SJCRH30 (cell line): Measurements from ENCODE around the gene TCTN3. TPM values are rescaled to one million over a fixed set of nuclear protein-coding genes. Genes with fewer than 3 reads are reported as not detected.
"Not testable (repeated sequence)": the region's sequence is repeated elsewhere in the genome, so short reads cannot be mapped to it uniquely, and the experiment has no call there.

ENCODE experiments used
- DNase-seq, 2 experiments: peaks; one replicate each; pipeline ENCODE4 v3.0.0-alpha.2; 2015 to 2020
- H3K27ac ChIP-seq: fragments of 250-450 bp; sonication (Bioruptor Pico); 2 replicates; pipeline ENCODE4 v1.5.1; 2020; ENCODE audit warnings: mild to moderate bottlenecking, moderate library complexity
- H3K27me3 ChIP-seq: fragments of 250-450 bp; sonication (Bioruptor Pico); 2 replicates; pipeline ENCODE4 v1.5.1; 2020; ENCODE audit warnings: mild to moderate bottlenecking, moderate library complexity
- H3K36me3 ChIP-seq: fragments of 250-450 bp; sonication (Bioruptor Pico); 2 replicates; pipeline ENCODE4 v1.5.1; 2020; ENCODE audit warnings: mild to moderate bottlenecking, moderate library complexity
- H3K4me1 ChIP-seq: fragments of 250-450 bp; sonication (Bioruptor Pico); 2 replicates; pipeline ENCODE4 v1.5.1; 2020; ENCODE audit warnings: mild to moderate bottlenecking, moderate library complexity
- H3K4me3 ChIP-seq: fragments of 250-450 bp; sonication (Bioruptor Pico); 2 replicates; pipeline ENCODE4 v1.5.1; 2020; ENCODE audit warnings: mild to moderate bottlenecking, moderate library complexity
- H3K9me3 ChIP-seq: fragments of 250-450 bp; sonication (Bioruptor Pico); replicated peaks from 2 replicates; pipeline ENCODE4 v1.5.1; 2020; ENCODE audit warnings: mild to moderate bottlenecking, moderate library complexity
- total RNA-seq: library from RNA; depleted of rRNA; stranded (reverse); fragments of >200 nt; shearing (Covaris generic); gene quantifications from 2 replicates; pipeline ENCODE4 v1.2.3, GENCODE V29; 2014

Gene TCTN3
- total RNA-seq, 1 experiment from 2014 or later, result 22.5 TPM

- no peak overlapping the region for H3K27ac ChIP-seq
- no peak overlapping the region for H3K4me3 ChIP-seq
- no peaks in the 10 kb centered on the region for H3K27me3 ChIP-seq
- DNase-seq, result no peak
- no peaks in the 10 kb centered on the region for H3K4me1 ChIP-seq
- H3K36me3 ChIP-seq, result no peaks in the 10 kb centered on the region
- H3K9me3 ChIP-seq, result no peaks in the 10 kb centered on the region
Measured at GRCh38 chr10:95706990-95707389, 13.3 kb upstream of the TCTN3 start.

- no peaks in the 10 kb centered on the region for H3K36me3 ChIP-seq
- no peaks in the 10 kb centered on the region for H3K4me1 ChIP-seq
- H3K27ac ChIP-seq, result no peak overlapping the region
- H3K4me3 ChIP-seq, result no peak overlapping the region
- H3K27me3 ChIP-seq, result no peaks in the 10 kb centered on the region
- H3K9me3 ChIP-seq, result no peaks in the 10 kb centered on the region
- no peak for DNase-seq
Measured at GRCh38 chr10:95706573-95706972, 12.8 kb upstream of the TCTN3 start.

GRCh38 chr10:95698415-95698814 is 4.7 kb upstream of the TCTN3 start:
- Histone ChIP-seq H3K4me3 (no peak overlapping the region), H3K36me3 (no peaks in the 10 kb centered on the region), H3K4me1 (no peaks in the 10 kb centered on the region), H3K27ac (no peak overlapping the region), H3K9me3 (no peaks in the 10 kb centered on the region), H3K27me3 (no peaks in the 10 kb centered on the region)
- no peak for DNase-seq

GRCh38 chr10:95697429-95697828 is 3.7 kb upstream of the TCTN3 start:
- no peak overlapping the region for H3K27ac ChIP-seq
- no peak for DNase-seq
- no peaks in the 10 kb centered on the region for H3K27me3 ChIP-seq
- no peaks in the 10 kb centered on the region for H3K9me3 ChIP-seq
- no peaks in the 10 kb centered on the region for H3K4me1 ChIP-seq
- no peaks in the 10 kb centered on the region for H3K36me3 ChIP-seq
- no peak overlapping the region for H3K4me3 ChIP-seq

GRCh38 chr10:95694665-95695064 is 938 bp upstream of the TCTN3 start:
- no peaks in the 10 kb centered on the region for H3K9me3 ChIP-seq
- no peak overlapping the region for H3K4me3 ChIP-seq
- H3K4me1 ChIP-seq, result no peaks in the 10 kb centered on the region
- no peaks in the 10 kb centered on the region for H3K27me3 ChIP-seq
- no peak overlapping the region for H3K27ac ChIP-seq
- DNase-seq, result no peak
- peaks cover 2% of the 10 kb centered on the region; the same call in 1 of the 2 replicates for H3K36me3 ChIP-seq

- H3K27me3 ChIP-seq, result no peaks in the 10 kb centered on the region
- no peaks in the 10 kb centered on the region for H3K9me3 ChIP-seq
- peaks cover 2% of the 10 kb centered on the region; the same call in 1 of the 2 replicates for H3K36me3 ChIP-seq
- H3K4me1 ChIP-seq, result no peaks in the 10 kb centered on the region
- no peak overlapping the region; the same call in 1 of the 2 replicates for H3K27ac ChIP-seq
- peak overlapping the region; percentile 72 for H3K4me3 ChIP-seq
- DNase-seq, result peak in 1 of 2 experiments; percentile 1
Measured at GRCh38 chr10:95693071-95693667, 558 bp downstream of the TCTN3 start.

- peaks cover 2% of the 10 kb centered on the region; the same call in 1 of the 2 replicates for H3K36me3 ChIP-seq
- no peak overlapping the region for H3K4me3 ChIP-seq
- H3K9me3 ChIP-seq, result no peaks in the 10 kb centered on the region
- H3K27me3 ChIP-seq, result no peaks in the 10 kb centered on the region
- no peak for DNase-seq
- H3K4me1 ChIP-seq, result no peaks in the 10 kb centered on the region
- no peak overlapping the region for H3K27ac ChIP-seq
Measured at GRCh38 chr10:95691281-95691680, 2.4 kb downstream of the TCTN3 start.

GRCh38 chr10:95688648-95689047 is 5.1 kb downstream of the TCTN3 start:
- no peaks in the 10 kb centered on the region for H3K9me3 ChIP-seq
- H3K4me3 ChIP-seq, result no peak overlapping the region
- no peaks in the 10 kb centered on the region for H3K27me3 ChIP-seq
- peaks cover 2% of the 10 kb centered on the region for H3K36me3 ChIP-seq
- H3K27ac ChIP-seq, result no peak overlapping the region
- H3K4me1 ChIP-seq, result no peaks in the 10 kb centered on the region
- DNase-seq, result no peak

- Histone ChIP-seq H3K4me1 (no peaks in the 10 kb centered on the region), H3K27ac (no peak overlapping the region), H3K27me3 (no peaks in the 10 kb centered on the region), H3K4me3 (no peak overlapping the region), H3K9me3 (no peaks in the 10 kb centered on the region), H3K36me3 (peaks cover 4% of the 10 kb centered on the region; the same call in 1 of the 2 replicates)
- DNase-seq, result no peak
Measured at GRCh38 chr10:95683966-95684365, 9.8 kb downstream of the TCTN3 start.

- Histone ChIP-seq H3K4me1 (no peaks in the 10 kb centered on the region), H3K9me3 (no peaks in the 10 kb centered on the region), H3K4me3 (no peak overlapping the region), H3K27me3 (no peaks in the 10 kb centered on the region), H3K27ac (no peak overlapping the region), H3K36me3 (0 out of 2 replicates have a peak, but pooled peaks cover 3% of the 10 kb centered on the region)
- DNase-seq, result no peak
Measured at GRCh38 chr10:95675403-95676116, 18.2 kb downstream of the TCTN3 start.

GRCh38 chr10:95674643-95675042 is 19.1 kb downstream of the TCTN3 start:
- Histone ChIP-seq H3K4me3 (no peak overlapping the region), H3K27me3 (no peaks in the 10 kb centered on the region), H3K36me3 (0 out of 2 replicates have a peak, but pooled peaks cover 3% of the 10 kb centered on the region), H3K9me3 (no peaks in the 10 kb centered on the region), H3K4me1 (no peaks in the 10 kb centered on the region), H3K27ac (no peak overlapping the region)
- no peak for DNase-seq

- DNase-seq, H3K9me3 ChIP-seq, H3K27me3 ChIP-seq, H3K4me1 ChIP-seq, H3K4me3 ChIP-seq, H3K27ac ChIP-seq, H3K36me3 ChIP-seq: not testable (repeated sequence)
Measured at GRCh38 chr10:95672641-95673040, 21.1 kb downstream of the TCTN3 start.

- no peak for DNase-seq
- no peaks in the 10 kb centered on the region for H3K27me3 ChIP-seq
Measured at GRCh38 chr10:95664543-95664942, 29.2 kb downstream of the TCTN3 start.

GRCh38 chr10:95663496-95663895 is 30.2 kb downstream of the TCTN3 start:
- no peak for DNase-seq
- no peaks in the 10 kb centered on the region for H3K36me3 ChIP-seq
- no peaks in the 10 kb centered on the region for H3K27me3 ChIP-seq
- peaks cover 8% of the 10 kb centered on the region; the same call in 1 of the 2 replicates for H3K4me1 ChIP-seq
- no peak overlapping the region for H3K27ac ChIP-seq
- no peak overlapping the region for H3K4me3 ChIP-seq
- no peaks in the 10 kb centered on the region for H3K9me3 ChIP-seq

More at GRCh38 chr10:95664543-95664942, 29.2 kb downstream of the TCTN3 start:
- Histone ChIP-seq H3K36me3 (no peaks in the 10 kb centered on the region), H3K9me3 (no peaks in the 10 kb centered on the region), H3K27ac (no peak overlapping the region), H3K4me3 (no peak overlapping the region), H3K4me1 (peaks cover 8% of the 10 kb centered on the region; the same call in 1 of the 2 replicates)

GRCh38 chr10:95661818-95662217 is 31.9 kb downstream of the TCTN3 start:
- no peaks in the 10 kb centered on the region for H3K36me3 ChIP-seq
- peaks cover 8% of the 10 kb centered on the region; the same call in 1 of the 2 replicates for H3K4me1 ChIP-seq

More at GRCh38 chr10:95661818-95662217, 31.9 kb downstream of the TCTN3 start:
- DNase-seq, result peak; percentile 2 to 27
- no peaks in the 10 kb centered on the region for H3K27me3 ChIP-seq
- H3K27ac ChIP-seq, result no peak overlapping the region
- no peaks in the 10 kb centered on the region for H3K9me3 ChIP-seq
- no peak overlapping the region for H3K4me3 ChIP-seq
